GM19043 (cell line): ENCODE measurements around the gene TMUB1.

Source experiments
- ATAC-seq: cut with Tn5 transposase; IDR thresholded peaks from one replicate; pipeline ENCODE4 v1.9.1; 2021; ENCODE audit warnings: low read depth; ENCODE audit not compliant: unreplicated experiment

The TMUB1 gene

GRCh38 chr7:151104411-151105235 lies 21.3 kb upstream of the TMUB1 start:
- no peak for ATAC-seq

- ATAC-seq, result no peak
Observed at GRCh38 chr7:151103973-151104372, 20.7 kb upstream of the TMUB1 start.

GRCh38 chr7:151102991-151103390 lies 19.7 kb upstream of the TMUB1 start:
- ATAC-seq, result no peak

GRCh38 chr7:151101621-151102396 lies 18.5 kb upstream of the TMUB1 start:
- ATAC-seq, result no peak

- no peak for ATAC-seq
Observed at GRCh38 chr7:151100921-151101320, 17.6 kb upstream of the TMUB1 start.

GRCh38 chr7:151099486-151100211 lies 16.4 kb upstream of the TMUB1 start:
- ATAC-seq, result no peak

GRCh38 chr7:151095828-151096475 lies 12.7 kb upstream of the TMUB1 start:
- ATAC-seq, result no peak

GRCh38 chr7:151095123-151095797 lies 12.0 kb upstream of the TMUB1 start:
- ATAC-seq, result no peak

- ATAC-seq, result no peak
Observed at GRCh38 chr7:151094675-151095074, 11.4 kb upstream of the TMUB1 start.

GRCh38 chr7:151093748-151094147 lies 10.5 kb upstream of the TMUB1 start:
- ATAC-seq, result no peak

GRCh38 chr7:151091988-151092387 lies 8.7 kb upstream of the TMUB1 start:
- no peak for ATAC-seq

- ATAC-seq, result no peak
Observed at GRCh38 chr7:151091431-151091830, 8.1 kb upstream of the TMUB1 start.

GRCh38 chr7:151091003-151091402 lies 7.7 kb upstream of the TMUB1 start:
- no peak for ATAC-seq

GRCh38 chr7:151089893-151090730 lies 6.8 kb upstream of the TMUB1 start:
- ATAC-seq, result no peak

GRCh38 chr7:151088856-151089699 lies 5.8 kb upstream of the TMUB1 start:
- ATAC-seq, result no peak

GRCh38 chr7:151088019-151088855 lies 4.9 kb upstream of the TMUB1 start:
- ATAC-seq, result no peak

- no peak for ATAC-seq
Observed at GRCh38 chr7:151087245-151088018, 4.1 kb upstream of the TMUB1 start.
